Tibial nerve (tissue), 3 donors: Measurements from ENCODE around the gene TBC1D7.

Experiments used
- POLR2A ChIP-seq, 2 donors: fragments of 450-650 bp; IDR thresholded peaks; one replicate each; pipeline ENCODE4 v1.6.1; 2017; ENCODE audit warnings: antibody characterized with exemption in 2 of 2, mild to moderate bottlenecking in 2 of 2, moderate library complexity in 2 of 2
- TF ChIP-seq, protein P1 (sequence below), 5 experiments: fragments of 200-600 bp in 3 of 5; fragments of 450-650 bp in 2 of 5; sonication (generic) in 3 of 5; IDR thresholded peaks; one replicate each; pipeline ENCODE4 v1.5.1; 2016 to 2019; ENCODE audit warnings: antibody characterized with exemption in 5 of 5, mild to moderate bottlenecking in 3 of 5, moderate library complexity in 2 of 5

DNA sequence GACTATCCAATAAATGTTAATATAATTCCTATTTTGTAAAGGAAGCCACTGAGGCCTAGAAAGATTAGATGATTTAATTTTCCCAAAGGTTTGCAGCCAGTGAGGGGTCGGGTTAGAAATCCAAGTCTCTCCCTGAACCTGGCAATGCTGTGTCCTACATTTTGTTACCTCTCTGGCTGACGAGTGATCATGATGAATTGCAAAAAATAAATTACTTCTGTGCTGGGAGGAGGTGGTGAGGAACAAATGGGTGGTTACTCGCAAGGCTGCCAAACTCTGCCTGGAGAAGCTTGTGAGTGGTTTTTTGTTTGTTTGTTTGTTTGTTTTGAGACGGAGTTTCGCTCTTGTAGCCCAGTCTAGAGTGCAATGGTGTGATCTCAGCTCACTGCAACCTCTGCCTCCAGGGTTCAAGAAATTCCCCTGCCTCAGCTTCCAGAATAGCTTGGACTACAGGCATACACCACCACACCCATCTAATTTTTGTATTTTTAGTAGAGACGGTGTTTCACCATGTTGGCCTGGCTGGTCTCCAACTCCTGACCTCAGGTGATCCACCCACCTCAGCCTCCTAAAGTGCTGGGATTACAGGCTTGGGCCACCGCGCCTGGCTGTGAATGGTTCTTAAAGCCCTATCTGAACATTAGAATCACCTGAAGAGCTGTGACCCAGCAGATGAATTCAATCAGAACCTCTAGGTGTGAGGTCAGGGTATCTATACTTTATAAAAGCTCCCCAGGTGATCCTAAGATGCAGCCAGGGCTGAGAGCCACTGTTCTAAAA, 20.2 kb upstream of the TBC1D7 start:
- TF ChIP-seq, protein P1, sequence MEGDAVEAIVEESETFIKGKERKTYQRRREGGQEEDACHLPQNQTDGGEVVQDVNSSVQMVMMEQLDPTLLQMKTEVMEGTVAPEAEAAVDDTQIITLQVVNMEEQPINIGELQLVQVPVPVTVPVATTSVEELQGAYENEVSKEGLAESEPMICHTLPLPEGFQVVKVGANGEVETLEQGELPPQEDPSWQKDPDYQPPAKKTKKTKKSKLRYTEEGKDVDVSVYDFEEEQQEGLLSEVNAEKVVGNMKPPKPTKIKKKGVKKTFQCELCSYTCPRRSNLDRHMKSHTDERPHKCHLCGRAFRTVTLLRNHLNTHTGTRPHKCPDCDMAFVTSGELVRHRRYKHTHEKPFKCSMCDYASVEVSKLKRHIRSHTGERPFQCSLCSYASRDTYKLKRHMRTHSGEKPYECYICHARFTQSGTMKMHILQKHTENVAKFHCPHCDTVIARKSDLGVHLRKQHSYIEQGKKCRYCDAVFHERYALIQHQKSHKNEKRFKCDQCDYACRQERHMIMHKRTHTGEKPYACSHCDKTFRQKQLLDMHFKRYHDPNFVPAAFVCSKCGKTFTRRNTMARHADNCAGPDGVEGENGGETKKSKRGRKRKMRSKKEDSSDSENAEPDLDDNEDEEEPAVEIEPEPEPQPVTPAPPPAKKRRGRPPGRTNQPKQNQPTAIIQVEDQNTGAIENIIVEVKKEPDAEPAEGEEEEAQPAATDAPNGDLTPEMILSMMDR (IDR thresholded peaks at IDR 0.05), result no peak
- TF ChIP-seq POLR2A (IDR thresholded peaks at IDR 0.05), result no peak
